RKO (cell line): ENCODE results near the gene CPT1A.
A peak's percentile ranks its signal among the peaks of the same experiment; 100 is the strongest.

Experiments used
- DNase-seq: peaks from one replicate; pipeline ENCODE4 v3.0.0-alpha.2; 2016; ENCODE audit warnings: low spot score

The CPT1A gene

DNA sequence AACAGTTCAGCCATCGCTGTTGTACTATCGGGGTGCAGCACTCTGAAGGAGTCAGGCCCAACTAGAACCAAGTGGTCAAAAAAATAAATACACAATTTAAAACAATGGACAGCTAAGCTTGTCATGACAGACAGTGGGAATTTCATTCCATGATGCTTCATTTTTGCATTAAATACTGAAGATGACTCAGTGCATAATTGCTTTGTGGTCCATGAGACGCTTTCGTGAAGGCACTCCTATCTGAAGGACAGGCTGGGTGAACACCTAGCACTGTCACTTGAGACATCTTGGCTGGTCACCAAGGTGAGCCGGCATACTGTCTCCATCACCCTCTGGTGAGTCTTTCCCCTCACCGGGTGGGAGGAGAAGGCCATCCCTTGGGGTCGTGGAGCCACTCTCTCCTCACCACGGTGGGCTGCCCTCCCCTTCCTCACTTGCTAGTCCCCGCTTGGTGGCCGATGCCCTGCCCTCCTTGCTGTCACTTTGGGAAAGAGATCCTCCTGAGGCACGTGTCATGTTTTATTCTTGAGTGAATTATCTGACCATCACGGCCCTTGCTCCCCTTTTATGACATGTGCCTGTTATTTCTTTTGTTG lies 85.4 kb downstream of the CPT1A start:
- DNase-seq: no peak

DNA sequence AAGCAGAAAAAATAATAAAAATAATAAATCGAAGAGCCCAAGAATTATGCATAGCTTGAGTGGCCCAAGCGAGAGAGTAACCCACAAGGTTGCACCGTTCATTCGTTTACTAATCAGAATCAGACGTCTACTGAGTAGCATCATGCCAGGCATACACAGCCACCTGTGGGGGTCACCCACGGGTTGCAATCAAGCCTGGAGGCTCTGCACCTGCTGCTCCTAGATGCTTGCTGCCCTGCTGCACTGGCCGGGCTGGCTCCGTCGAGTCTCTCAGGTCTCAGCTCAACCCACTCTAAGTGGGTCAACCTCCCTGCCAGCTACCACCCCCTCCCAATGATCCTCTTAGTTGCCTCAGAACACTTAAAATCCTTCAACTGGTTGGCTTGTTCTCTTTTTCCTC lies 88.4 kb downstream of the CPT1A start:
- no peak for DNase-seq

DNA sequence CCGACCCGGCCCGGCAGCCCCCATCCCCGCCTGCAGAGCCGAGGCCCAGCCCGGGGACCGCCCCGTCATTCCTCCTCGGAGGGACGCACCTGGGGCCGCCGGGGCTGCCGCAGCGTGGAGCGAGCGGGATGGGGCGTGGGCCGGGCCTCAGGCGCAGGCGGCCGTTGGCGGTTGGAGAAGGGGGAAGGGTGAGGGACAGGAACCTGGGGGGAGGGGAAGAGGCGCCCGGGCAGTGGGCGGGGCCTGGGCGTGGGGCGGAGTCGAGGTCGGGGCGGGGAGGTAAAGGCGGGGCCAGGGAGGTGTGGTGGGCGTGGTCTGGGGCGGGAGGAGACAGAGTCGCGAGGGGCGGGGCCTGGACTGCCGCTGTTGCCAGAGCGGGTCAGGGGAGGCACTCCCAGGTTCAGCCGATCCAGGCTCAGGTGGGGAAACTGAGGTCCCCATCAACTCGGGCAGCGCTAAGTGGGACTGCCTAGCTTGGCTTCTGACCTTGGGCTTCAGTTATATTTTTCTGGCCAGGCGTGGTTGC lies 90.3 kb downstream of the CPT1A start, which contains the start of gene TESMIN:
TSS of gene TESMIN (minus strand) at position 190 of the 526 bp plus-strand sequence. CDS start 860 bp downstream, outside the sequence.
- peak; percentile 74 for DNase-seq

DNA sequence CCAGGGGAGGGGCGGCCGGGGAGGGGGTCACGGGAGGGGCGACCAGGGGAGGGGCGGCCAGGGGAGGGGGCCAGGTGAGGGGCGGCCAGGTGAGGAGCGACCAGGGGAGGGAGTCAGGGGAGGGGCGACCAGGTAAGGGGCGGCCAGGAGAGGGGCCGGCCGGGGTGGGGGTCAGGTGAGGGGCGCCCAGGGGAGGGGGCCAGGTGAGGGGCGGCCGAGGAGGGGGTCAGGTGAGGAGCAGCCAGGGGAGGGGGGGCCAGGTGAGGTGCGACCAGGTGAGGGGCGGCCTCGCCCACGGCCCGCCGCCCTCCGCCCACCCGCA lies 90.8 kb downstream of the CPT1A start:
- no peak for DNase-seq

DNA sequence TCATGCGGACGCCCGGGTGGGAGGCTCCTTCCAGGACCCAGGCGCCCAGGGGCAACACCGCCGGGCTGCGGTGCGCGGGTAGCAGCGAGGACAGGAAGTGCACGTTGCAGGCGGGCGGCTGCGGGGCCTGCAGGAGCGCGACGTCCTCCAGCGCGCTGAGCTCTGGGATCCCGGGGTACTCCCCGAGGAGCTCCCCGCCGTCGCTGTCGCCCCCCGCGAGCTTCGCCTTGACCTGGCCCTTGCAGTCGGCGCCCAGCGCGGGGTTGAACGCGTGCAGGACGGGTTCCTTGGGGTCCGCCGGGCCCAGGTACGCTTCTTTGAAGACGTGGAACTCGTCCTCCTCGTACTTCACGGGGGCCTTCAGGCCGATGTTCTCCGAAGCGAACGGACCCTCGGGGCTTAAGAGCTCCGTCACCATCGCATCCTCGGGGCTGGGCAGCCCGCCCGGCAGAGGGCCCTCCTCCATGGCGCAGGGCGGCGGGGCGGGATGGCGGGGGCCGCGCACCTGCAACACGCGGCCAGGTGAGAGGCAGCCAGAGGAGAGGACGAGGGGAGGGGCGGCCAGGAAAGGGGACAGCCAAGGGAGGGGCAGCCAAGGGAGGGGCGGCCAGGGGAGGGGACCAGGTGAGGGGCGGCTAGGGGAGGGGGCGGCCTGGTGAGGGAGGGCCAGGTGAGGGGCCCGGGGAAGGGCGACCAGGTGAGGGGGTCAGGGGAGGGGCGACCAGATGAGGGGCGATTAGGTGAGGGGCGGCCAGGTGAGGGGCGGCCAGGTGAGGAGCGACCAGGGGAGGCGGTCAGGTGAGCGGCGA lies 91.3 kb downstream of the CPT1A start:
- DNase-seq: no peak

DNA sequence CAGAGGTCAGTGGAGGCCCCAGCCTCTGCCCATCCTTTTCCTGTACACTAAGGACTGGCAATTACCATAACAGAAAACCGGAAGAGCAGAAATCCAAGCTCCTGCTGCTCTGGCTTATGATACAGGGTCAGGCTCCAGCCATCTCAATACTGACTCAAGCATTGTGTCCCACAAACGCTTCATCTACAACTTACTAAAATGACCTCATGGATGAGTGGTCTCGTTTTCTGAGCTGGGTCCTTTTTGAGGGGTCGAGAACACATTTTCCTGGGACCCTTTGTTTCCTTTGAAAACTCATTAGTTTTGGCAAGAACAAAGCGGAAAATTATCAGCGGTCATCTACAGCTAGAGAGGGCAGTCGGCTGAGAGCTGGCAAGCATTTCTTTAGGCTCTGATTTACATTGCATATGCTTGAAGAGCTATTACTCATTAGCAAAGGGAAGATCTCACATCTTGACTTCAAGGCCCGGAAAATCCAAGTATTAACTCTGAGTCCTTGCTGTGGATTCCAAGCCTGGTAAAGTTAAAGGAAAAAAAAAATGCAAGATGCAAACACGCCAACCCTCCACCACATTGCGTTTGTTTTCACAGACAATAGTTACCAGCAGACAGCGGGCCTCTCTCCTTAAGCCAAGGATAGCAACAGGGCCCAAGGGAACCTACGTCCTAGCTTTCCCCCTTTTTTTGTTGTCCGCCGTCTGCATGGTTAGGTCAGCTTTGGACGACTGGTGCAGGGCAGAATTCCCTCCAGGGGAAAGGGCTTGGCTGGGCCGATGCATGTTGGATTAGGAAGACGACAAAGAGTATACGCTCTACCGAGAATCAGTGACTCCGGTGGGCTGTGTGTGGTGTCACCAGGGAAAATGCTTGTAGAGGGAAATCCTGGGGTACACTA lies 92.2 kb downstream of the CPT1A start:
- DNase-seq: peak; percentile 15

DNA sequence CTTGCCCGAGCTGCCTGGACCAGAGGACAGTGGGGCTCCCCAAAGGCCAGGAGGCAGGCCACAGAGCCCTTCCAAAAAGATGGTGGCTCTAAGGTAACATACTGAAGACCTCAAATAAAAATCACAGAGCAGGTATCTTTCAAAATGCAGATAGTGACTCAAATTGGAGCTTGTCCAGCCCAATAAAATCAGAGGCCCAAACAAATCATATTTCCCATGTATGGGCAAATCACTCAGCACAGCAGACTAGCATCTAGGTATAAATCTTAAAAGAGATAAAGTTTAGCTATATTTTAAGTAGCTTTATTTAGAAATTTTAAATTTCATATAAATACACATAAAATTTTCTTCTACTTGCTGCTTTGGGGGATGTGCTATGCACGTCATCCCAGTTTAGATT lies 93.7 kb downstream of the CPT1A start:
- no peak for DNase-seq

DNA sequence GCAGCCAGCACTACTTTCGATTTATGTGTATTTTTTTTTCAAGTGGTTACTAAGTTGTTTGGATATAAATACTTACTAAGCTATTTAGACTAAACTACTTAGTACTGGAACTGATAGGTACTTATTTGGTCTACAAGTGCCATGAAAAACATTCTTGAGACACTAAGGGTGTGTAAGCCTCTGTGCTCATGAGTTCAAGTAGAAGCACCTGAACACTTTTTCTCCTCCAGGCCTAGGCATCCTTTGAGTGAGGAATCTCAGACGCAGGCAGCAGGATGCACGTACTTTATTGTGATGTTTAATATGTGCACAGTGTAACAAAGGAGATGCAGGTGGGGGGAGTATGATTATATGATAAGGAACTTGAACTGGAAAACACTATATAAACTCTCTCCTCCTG lies 98.2 kb downstream of the CPT1A start:
- no peak for DNase-seq

DNA sequence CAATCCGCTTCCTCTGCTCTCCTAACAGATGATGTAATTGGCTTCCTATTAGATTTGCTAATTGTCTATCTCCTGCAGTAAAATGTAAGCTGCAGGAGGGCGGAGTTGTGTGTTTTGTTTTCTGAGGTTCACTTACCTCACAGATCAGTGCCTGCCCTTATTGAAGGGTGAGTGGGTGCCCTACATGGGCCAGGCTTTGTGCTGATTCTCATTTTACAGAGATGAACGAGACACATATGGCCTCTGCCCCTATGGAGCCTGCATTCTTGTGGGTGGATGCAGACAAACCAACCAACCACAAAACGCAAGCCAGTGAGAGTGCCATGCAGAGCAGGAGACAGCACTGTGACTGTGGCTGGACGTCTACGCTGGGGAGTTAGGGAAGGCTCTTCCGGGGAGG lies 100.3 kb downstream of the CPT1A start:
- DNase-seq: no peak

DNA sequence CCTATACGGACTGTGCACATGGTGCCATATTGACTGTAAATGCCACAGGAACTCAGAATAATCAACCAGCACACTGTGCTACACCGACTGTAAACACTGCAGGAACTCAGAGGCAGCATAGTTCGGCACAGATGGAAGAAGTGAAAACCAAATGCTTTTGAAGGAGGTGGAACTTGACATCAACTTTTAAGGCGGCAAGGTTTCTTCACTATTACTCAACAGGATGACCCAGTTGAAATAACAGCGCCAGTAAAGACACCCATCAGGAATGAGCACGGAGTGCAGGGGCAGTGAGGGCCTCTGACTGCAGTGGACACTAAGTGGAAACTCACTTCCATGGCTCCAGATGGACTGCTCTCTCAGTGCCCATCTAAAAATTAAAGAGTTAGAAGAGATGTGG lies 106.1 kb downstream of the CPT1A start:
- no peak for DNase-seq

DNA sequence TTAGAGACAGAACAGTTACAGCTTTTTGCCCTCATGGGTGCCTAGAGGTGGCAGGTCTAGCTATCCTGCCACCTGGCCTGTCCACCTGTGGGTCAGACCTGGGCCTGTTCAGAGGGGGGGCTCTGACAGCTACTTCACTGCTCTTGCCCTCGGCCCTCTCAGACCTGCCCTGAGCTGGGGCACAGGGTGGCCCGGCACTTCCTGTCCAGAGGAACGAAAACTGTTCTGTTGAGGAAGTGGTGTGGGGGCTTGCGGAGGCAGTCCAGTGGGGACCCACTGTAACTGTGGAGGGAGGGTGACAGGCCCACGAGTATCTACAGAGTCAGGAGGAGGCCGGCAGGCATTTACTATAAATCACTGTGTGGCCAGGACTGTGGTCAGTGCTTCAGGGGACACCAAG lies 106.6 kb downstream of the CPT1A start:
- no peak for DNase-seq

DNA sequence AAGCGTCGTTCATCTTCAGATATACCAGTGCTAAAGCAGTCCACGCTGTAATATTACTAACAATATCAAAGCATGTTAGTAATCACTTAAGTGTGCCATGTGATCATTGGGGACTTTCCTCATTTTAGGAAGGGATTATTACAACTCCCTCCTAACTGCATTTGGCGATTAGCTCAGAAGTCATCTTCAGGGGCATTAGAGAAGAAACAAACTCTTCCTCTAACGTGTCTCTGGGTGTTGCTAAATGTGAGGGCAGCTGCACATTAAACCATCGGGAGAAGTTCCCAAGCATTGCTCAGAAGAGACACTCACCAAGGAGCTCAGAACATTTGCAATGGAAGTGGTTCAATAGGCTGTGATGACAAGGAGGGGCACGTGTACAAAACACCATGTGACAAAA lies 107.6 kb downstream of the CPT1A start:
- no peak for DNase-seq

DNA sequence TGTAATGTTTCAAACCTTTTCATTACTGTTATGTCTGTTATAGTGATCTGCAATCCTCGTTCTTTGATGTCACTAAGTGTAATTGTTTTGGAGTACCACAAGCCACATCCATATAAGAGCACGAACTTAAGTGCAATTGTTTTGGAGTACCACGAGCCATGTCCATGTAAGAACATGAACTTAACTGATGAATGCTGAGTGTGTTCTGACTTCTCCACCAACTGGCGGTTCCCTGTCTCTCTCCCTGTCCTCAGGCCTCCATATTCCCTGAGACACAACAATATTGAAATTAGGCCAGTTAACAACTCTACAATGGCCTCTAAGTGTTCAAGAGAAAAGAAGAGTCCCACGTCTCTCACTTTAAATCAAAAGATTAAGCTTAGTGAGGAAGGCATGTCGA lies 113.9 kb downstream of the CPT1A start:
- no peak for DNase-seq

DNA sequence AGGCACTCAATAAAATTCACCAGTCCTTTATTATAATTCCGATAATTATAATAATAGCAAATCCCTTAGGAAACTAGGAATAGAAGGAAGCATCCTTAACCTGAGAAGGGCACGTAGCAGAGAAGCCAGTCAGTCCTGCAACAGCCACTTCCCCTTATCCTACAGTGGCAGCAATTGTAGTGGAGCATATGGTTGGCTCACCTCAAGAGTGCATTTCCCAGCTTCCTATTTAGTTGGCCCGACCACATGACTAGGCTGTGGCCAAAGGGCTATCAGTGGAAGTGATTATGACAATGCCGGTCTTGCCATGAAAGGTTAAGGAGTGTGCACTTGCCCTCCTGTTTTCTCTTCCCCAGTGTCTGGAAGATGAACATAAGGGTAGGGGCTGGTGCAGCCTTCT lies 117.4 kb downstream of the CPT1A start:
- DNase-seq: no peak

DNA sequence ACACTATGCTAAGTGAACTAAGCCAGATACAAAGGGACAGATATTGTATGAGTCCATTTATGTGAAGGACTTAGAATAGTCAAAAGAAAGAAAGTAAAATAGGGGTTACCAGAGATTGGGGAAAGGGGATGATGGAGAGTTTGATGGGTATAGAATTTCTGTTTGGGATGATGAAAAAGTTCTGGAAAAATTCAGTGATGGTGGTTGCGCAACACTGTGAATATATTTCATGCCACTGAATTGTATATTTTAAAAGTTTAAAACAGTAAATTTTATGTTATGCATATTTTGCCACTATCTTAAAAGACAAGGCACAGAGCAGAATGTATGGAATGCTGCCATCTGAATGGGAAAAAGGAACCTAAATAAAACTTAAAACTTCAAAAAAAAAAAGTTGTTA lies 119.6 kb downstream of the CPT1A start:
- no peak for DNase-seq

DNA sequence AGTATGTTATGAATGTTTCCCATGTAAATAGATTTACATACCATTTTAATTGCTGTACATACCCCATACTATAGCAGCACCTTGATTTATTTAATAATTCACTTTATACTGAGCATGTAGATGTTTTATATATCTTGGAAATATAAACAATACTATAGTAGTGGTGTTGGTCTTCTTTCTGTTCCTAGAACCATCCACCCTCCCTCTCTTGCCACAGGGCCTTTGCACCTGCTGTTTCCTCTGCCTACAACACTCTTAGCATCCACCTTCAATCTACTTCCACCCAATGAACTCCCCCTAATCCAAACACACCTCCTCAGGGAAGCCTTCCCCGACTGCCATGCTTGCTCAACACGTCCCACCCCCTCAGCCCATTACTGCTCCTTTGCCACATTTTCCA lies 120.6 kb downstream of the CPT1A start:
- DNase-seq: no peak

DNA sequence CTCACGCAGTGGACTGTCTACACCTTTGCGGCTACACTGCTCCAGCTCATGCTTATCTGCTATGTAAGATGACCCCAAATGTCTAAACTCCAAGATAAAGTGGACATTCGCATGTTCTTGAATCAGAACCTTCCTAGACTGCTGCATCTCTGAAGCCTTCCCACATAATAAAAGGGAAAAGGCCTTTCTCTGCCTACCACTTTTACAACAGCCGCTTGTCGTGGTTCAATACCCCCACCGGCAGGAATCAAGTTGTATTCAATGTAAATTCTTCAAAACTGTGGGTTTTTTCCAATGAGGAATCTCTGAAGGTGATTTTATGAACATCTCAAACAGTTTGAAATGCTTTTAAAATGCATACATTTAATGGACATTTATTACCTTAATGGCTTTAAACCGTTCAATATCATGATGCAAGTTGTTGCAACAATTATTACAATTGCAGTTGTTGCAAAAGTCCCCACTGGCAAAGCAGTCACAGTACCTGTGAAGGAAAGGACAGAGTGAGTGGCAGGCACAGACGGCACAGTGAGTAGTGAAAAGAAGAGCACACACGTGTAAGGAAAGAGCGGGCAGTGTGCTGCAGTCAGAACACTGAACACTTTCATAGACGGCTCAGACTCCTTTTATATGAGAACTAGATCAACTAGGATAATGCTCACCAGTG lies 126.1 kb downstream of the CPT1A start:
- no peak for DNase-seq

DNA sequence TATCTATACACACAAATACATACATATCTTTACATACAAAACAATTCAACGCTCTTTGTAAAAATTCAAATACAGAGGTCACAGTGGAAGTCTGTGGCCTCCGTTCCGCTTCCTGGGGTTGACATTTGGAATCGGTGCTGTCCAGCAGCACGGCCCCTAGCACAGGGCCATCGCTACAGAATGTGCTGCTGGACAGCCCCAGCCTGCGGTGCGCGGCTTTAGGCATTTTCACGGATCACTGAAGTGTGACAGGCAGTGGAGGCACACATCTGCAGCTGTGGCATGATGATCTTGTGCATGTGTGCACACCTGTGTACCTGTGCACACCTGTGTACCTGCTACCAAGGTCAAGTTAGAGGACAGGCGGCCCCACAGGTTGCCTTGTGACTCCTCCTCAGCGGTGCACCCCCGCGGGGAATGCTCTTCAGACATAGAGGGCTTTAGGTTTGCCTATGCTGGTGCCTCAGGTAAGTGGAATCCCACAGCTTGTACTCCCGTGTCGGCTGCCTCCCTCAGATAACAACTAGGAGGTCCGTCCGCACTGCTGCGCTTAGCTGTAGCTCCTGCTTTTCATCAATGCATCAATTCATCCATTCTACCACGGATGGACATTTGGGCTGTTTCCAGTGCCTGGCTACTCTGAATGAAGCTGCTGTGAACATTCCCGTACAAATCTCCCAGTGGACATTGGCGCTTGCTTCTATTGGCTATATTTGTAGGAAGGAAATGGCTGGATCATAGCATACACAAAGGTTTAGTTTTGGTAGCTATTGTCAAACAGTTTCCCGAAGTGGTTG lies 127.5 kb downstream of the CPT1A start:
- DNase-seq: no peak

DNA sequence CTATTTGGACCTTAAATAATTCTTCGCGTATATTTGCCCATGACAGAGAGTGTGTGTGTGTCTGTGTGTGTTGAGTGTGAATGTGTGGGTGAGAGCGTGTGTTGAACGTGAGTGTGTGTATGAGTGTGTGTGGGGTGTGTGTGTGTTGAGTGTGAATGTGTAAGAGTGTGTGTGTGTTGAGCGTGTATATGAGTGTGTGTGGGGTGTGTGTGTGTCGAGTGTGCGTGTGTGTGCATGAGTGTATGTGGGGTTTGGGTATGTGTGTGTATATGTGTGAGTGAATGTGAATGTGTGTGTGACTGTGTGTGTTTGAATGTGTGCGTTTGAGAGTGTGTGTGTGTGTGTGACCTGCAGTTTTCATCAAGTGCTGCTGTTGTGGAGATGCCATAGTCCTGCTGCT lies 130.6 kb downstream of the CPT1A start:
- no peak for DNase-seq

DNA sequence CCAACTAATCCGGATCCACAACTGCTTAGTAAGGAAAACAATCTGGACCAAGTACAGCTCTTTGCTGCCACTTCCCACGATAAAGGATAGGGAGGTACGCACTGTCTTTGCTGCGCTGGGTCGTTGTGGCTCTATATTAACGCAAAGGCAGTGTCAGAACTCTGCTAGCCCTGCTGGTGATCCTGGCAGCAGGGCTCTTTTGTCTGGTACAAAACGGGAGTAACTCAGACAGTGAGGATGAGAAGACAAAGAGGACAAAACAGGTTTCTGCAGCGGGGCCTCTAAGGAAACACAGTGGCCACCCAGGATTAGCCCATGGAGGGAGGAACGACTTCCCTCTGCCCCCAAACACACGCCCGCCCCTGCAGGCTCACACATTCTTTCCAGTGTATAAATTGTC lies 131.3 kb downstream of the CPT1A start:
- no peak for DNase-seq

DNA sequence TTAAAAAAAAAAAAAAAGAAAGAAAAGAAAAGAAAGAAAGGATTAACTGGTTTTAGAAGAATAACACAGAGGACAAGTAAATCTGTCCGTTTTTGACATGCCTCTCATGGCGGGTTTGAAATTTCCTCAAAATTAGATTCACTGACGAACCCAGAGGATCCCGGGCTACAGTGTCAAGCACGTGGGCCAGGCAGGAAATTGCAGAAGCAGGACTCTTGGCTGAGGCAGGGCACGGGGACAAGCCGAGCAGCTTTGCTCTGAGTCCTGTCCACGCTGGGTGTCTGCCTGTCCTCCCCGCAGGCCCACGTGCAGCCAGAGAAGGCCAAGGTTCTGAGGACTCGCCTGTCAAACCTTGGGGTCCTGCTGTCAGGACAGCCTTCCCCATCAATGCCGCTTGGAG lies 132.7 kb downstream of the CPT1A start:
- DNase-seq: no peak
